Activated T-helper 1 cell treated with anti-CD3 and anti-CD28 coated beads, Interleukin-2, amount 50 U/mL, for 16 hours (primary cell): ENCODE measurements around the gene LRRC36.
"Not testable (repeated sequence)": the region's sequence is repeated elsewhere in the genome, so short reads cannot be mapped to it uniquely, and the experiment has no call there.

Experiments used
- DNase-seq, 2 donors: peaks; one replicate each; pipeline ENCODE4 v3.0.0-alpha.2; 2020; ENCODE audit warnings: low read depth in 1 of 2, low spot score in 1 of 2

LRRC36 gene

GRCh38 chr16:67341250-67341649 lies 14.6 kb downstream of the LRRC36 start:
- DNase-seq, result no peak

- no peak for DNase-seq
These were observed 16.0 kb downstream of the LRRC36 start for GRCh38 chr16:67342616-67343015.

- DNase-seq, result no peak
These were observed 18.8 kb downstream of the LRRC36 start for GRCh38 chr16:67345401-67345800.

- DNase-seq, result no peak
These were observed 19.7 kb downstream of the LRRC36 start for GRCh38 chr16:67346341-67346740.

- DNase-seq, result no peak
These were observed 22.6 kb downstream of the LRRC36 start for GRCh38 chr16:67349172-67349571.

GRCh38 chr16:67350324-67350723 lies 23.7 kb downstream of the LRRC36 start:
- DNase-seq, result no peak

- DNase-seq, result not testable (repeated sequence)
These were observed 25.8 kb downstream of the LRRC36 start for GRCh38 chr16:67352463-67352862.

- DNase-seq, result no peak
These were observed 29.8 kb downstream of the LRRC36 start for GRCh38 chr16:67356396-67356795.

GRCh38 chr16:67357561-67357960 lies 30.9 kb downstream of the LRRC36 start:
- DNase-seq, result no peak

GRCh38 chr16:67359540-67360269 lies 33.1 kb downstream of the LRRC36 start:
- DNase-seq, result not testable (repeated sequence)

- no peak for DNase-seq
These were observed 34.4 kb downstream of the LRRC36 start for GRCh38 chr16:67361038-67361437.

- no peak for DNase-seq
These were observed 38.1 kb downstream of the LRRC36 start for GRCh38 chr16:67364600-67365235.

- DNase-seq, result no peak
These were observed 44.0 kb downstream of the LRRC36 start for GRCh38 chr16:67370661-67371060.

GRCh38 chr16:67372664-67373063 lies 46.0 kb downstream of the LRRC36 start:
- DNase-seq, result no peak

GRCh38 chr16:67376012-67376411 lies 49.4 kb downstream of the LRRC36 start:
- not testable (repeated sequence) for DNase-seq

GRCh38 chr16:67378642-67379041 lies 52.0 kb downstream of the LRRC36 start:
- no peak for DNase-seq

- no peak for DNase-seq
These were observed 56.7 kb downstream of the LRRC36 start for GRCh38 chr16:67383284-67383683.

GRCh38 chr16:67384778-67385510 lies 58.3 kb downstream of the LRRC36 start:
- DNase-seq, result no peak

- no peak for DNase-seq
These were observed 60.3 kb downstream of the LRRC36 start for GRCh38 chr16:67386861-67387455.

GRCh38 chr16:67387479-67388079 lies 61.0 kb downstream of the LRRC36 start:
- no peak for DNase-seq

GRCh38 chr16:67388191-67388590 lies 61.6 kb downstream of the LRRC36 start:
- DNase-seq, result no peak
